ENCODE measurements around the gene PCNA.
A peak's percentile ranks its signal among the peaks of the same experiment; 100 is the strongest.

The PCNA gene

DNA sequence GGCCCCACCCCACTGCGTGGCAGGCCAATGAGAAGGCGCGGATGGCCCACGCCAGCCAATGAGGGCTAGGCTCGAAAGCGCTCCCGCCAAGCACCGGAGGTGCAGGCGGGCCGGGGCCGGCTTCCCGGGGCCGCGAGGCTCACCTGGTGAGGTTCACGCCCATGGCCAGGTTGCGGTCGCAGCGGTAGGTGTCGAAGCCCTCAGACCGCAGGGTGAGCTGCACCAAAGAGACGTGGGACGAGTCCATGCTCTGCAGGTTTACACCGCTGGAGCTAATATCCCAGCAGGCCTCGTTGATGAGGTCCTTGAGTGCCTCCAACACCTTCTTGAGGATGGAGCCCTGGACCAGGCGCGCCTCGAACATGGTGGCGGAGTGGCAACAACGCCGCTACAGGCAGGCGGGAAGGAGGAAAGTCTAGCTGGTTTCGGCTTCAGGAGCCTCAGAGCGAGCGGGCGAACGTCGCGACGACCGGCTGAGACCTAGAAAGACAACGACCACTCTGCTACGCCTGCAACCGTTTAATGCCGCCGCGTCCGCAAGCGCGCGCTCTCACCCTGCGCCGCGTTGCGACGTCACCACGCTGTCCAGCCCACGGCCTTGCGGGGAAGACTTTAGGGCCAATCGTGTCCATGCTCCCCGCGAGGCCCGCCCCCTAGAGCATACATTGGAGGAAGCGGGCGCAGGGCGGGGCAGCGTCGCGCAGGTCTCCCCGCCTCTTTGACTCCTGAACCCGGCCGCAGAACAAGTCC is at the start of gene PCNA:
PCNA (minus strand) TSS at position 524 of the 750 bp plus-strand sequence; CDS start at position 364, 160 bp downstream.
- peak within 1 kb of the TSS; percentile 96 for H3K4me3 Mint-ChIP-seq
- H3K27me3 Mint-ChIP-seq, result no peaks in the 10 kb centered on the region
- H3K4me1 Mint-ChIP-seq (ENCODE audit: low read depth), result peaks cover 51% of the 10 kb centered on the region
- H3K9me3 Mint-ChIP-seq, result no peaks in the 10 kb centered on the region
- peaks cover 43% of the 10 kb centered on the region for H3K36me3 Mint-ChIP-seq (ENCODE audit: low read depth)
- peak within 1 kb of the TSS; percentile 96 for H3K27ac Mint-ChIP-seq

DNA sequence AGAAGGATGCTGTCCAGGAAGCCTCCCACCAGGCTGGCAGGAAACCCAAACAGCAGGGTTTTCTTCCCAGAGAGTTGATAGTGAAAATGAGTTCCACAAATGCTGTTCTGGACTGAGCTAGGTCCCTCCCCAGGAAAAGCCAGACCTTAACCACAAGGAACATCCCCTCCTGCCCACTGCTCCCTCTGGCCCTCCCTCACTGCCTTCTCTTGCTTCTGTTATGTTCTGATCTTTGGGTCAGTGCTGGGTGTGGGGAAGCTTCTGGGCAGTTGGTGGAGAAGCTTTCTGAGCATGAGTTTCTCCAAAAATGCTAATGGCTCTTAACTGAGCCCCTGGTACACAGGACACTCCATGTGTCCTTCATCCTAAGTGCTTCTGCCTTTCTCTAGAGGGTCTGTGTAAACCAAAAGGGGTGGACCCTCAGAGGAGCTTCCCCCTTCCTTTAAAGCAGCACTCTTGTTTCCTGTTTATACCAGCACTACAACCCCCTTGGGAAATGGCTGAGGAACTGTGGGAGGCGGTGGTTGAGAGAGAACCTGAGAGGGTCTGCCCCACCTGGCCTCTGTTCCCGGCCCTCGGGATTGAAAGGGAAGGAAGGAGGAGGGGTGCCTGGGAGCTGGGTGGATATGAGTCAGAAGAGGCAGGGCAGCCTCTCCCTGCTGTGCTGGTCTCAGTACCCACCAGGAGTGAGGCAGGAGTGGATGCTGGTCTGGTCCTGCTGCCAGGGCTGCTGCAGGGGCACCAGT is 49.1 kb upstream of the PCNA start:
- Mint-ChIP-seq H3K4me3 (no peak overlapping the region), H3K27me3 (no peaks in the 10 kb centered on the region), H3K4me1 (ENCODE audit: low read depth) (peaks cover 76% of the 10 kb centered on the region), H3K9me3 (no peaks in the 10 kb centered on the region), H3K36me3 (ENCODE audit: low read depth) (no peaks in the 10 kb centered on the region), H3K27ac (peak overlapping the region; percentile 43)

GRCh38 chr20:5164645-5165625 is 45.2 kb upstream of the PCNA start:
- Mint-ChIP-seq H3K36me3 (ENCODE audit: low read depth) (no peaks in the 10 kb centered on the region), H3K4me1 (ENCODE audit: low read depth) (peaks cover 78% of the 10 kb centered on the region), H3K9me3 (no peaks in the 10 kb centered on the region), H3K27ac (no peak overlapping the region), H3K27me3 (no peaks in the 10 kb centered on the region), H3K4me3 (no peak overlapping the region)

- Mint-ChIP-seq H3K27me3 (no peaks in the 10 kb centered on the region), H3K4me3 (no peak overlapping the region), H3K4me1 (ENCODE audit: low read depth) (peaks cover 57% of the 10 kb centered on the region), H3K9me3 (no peaks in the 10 kb centered on the region), H3K27ac (no peak overlapping the region), H3K36me3 (ENCODE audit: low read depth) (no peaks in the 10 kb centered on the region)
Observed at GRCh38 chr20:5161536-5162164, 41.9 kb upstream of the PCNA start.

GRCh38 chr20:5160882-5161281 is 41.1 kb upstream of the PCNA start:
- Mint-ChIP-seq H3K27me3 (no peaks in the 10 kb centered on the region), H3K36me3 (ENCODE audit: low read depth) (peaks cover 5% of the 10 kb centered on the region), H3K9me3 (no peaks in the 10 kb centered on the region), H3K27ac (no peak overlapping the region), H3K4me1 (ENCODE audit: low read depth) (peaks cover 55% of the 10 kb centered on the region), H3K4me3 (no peak overlapping the region)

GRCh38 chr20:5159928-5160327 is 40.2 kb upstream of the PCNA start:
- Mint-ChIP-seq H3K36me3 (ENCODE audit: low read depth) (peaks cover 5% of the 10 kb centered on the region), H3K9me3 (no peaks in the 10 kb centered on the region), H3K27me3 (no peaks in the 10 kb centered on the region), H3K4me3 (no peak overlapping the region), H3K4me1 (ENCODE audit: low read depth) (peaks cover 55% of the 10 kb centered on the region), H3K27ac (no peak overlapping the region)

GRCh38 chr20:5156675-5157448 is 37.1 kb upstream of the PCNA start:
- H3K36me3 Mint-ChIP-seq (ENCODE audit: low read depth), result peaks cover 8% of the 10 kb centered on the region
- H3K9me3 Mint-ChIP-seq, result no peaks in the 10 kb centered on the region
- H3K27me3 Mint-ChIP-seq, result no peaks in the 10 kb centered on the region
- H3K4me3 Mint-ChIP-seq, result no peak overlapping the region
- peaks cover 67% of the 10 kb centered on the region for H3K4me1 Mint-ChIP-seq (ENCODE audit: low read depth)
- no peak overlapping the region for H3K27ac Mint-ChIP-seq

DNA sequence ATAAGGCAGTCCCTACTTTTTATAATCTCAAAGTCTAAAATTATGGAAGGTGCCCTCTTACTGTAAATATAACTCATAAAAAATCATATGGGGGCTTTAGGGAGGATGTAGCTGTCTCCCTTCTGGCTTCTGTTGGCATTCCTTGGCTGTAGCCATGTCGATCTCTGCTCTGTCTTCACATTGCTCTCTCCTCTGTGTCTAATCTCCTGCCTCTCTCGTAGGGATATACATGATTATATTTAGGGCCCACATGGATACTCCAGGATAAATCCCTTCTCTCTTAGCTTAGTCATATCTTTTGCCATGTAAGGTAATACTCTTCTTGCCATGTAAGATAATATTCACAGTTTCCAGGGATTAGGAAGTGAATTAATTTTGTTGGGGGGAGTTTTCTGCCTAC is 35.6 kb upstream of the PCNA start:
- Mint-ChIP-seq H3K27ac (no peak overlapping the region), H3K9me3 (no peaks in the 10 kb centered on the region), H3K36me3 (ENCODE audit: low read depth) (peaks cover 8% of the 10 kb centered on the region), H3K4me3 (no peak overlapping the region), H3K27me3 (no peaks in the 10 kb centered on the region), H3K4me1 (ENCODE audit: low read depth) (peaks cover 59% of the 10 kb centered on the region)

DNA sequence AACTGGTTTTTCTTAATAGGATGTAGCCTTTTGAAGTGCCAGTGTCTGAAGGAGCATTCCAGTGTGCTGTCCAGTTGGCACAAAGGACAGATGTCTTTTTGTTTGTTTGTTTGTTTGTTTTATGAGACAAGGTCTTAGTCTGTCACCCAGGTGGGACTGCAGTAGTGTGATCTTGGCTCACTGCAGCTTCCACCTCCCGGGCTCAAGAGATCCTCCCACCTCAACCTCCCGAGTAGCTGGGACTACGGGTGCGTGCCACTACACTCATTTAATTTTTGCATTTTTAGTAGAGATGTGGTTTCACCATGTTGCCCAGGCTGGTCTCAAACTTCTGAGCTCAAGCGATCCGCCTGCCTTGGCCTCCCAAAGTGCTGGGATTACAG is 34.8 kb upstream of the PCNA start:
- Mint-ChIP-seq H3K4me3 (no peak overlapping the region), H3K9me3 (no peaks in the 10 kb centered on the region), H3K4me1 (ENCODE audit: low read depth) (peaks cover 54% of the 10 kb centered on the region), H3K27ac (peak overlapping the region; percentile 3), H3K36me3 (ENCODE audit: low read depth) (peaks cover 8% of the 10 kb centered on the region), H3K27me3 (no peaks in the 10 kb centered on the region)

DNA sequence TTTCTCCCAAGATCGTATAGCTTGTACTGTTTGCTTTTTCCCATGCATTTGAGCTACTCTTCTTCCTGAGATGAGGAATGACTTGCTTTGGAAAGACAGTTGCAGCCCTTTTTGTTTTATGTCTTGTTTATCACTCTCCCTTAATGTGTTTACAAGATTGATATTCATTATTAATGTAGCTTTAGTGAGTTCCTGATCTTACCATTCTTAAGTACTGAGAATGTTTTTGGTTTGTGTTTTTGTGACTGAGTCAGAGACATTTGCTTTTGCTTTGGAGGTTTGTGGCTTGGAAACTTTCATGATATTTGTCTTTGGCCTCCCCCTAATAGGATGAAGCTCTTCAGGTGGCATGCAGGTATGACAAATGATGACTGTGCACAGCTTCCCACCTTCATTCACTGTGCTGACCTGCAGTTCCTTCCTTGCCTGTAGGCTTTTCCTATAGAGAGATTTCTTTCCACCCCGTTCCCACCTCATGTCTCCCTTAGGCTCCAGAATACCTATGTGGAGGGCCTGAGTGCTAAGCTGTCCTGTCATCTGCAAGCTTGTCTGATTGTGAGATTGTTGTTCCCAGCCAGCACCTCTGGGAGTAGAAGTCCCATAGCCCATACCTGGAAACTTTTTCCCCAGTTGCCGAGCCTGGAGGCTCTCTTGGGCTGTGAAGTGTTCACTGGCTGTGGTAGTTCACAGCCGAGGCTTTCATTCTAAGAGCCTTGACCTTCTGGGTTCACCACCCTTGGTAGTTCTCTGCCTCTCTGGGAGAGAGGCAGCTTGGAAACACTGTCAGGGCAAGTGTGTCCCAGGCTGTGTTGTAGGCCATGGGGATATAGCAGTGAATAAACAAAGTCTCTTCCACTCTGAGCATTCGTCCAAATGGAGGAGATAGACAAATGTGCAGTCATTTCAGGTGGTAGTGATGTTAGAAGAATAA is 34.1 kb upstream of the PCNA start:
- H3K9me3 Mint-ChIP-seq, result no peaks in the 10 kb centered on the region
- H3K27me3 Mint-ChIP-seq, result no peaks in the 10 kb centered on the region
- peaks cover 54% of the 10 kb centered on the region for H3K4me1 Mint-ChIP-seq (ENCODE audit: low read depth)
- H3K27ac Mint-ChIP-seq, result peak overlapping the region; percentile 3
- peaks cover 8% of the 10 kb centered on the region for H3K36me3 Mint-ChIP-seq (ENCODE audit: low read depth)
- H3K4me3 Mint-ChIP-seq, result no peak overlapping the region

GRCh38 chr20:5153152-5153467 is 33.4 kb upstream of the PCNA start:
- no peaks in the 10 kb centered on the region for H3K9me3 Mint-ChIP-seq
- no peak overlapping the region for H3K27ac Mint-ChIP-seq
- H3K4me3 Mint-ChIP-seq, result no peak overlapping the region
- H3K36me3 Mint-ChIP-seq (ENCODE audit: low read depth), result peaks cover 8% of the 10 kb centered on the region
- peaks cover 55% of the 10 kb centered on the region for H3K4me1 Mint-ChIP-seq (ENCODE audit: low read depth)
- H3K27me3 Mint-ChIP-seq, result no peaks in the 10 kb centered on the region

GRCh38 chr20:5150226-5151076 is 30.7 kb upstream of the PCNA start:
- H3K4me3 Mint-ChIP-seq, result no peak overlapping the region
- H3K9me3 Mint-ChIP-seq, result no peaks in the 10 kb centered on the region
- H3K4me1 Mint-ChIP-seq (ENCODE audit: low read depth), result peaks cover 60% of the 10 kb centered on the region
- peaks cover 10% of the 10 kb centered on the region for H3K36me3 Mint-ChIP-seq (ENCODE audit: low read depth)
- no peak overlapping the region for H3K27ac Mint-ChIP-seq
- H3K27me3 Mint-ChIP-seq, result no peaks in the 10 kb centered on the region

All from stimulated activated naive CD8-positive, alpha-beta T cell treated with anti-CD3 and anti-CD28 coated beads, Interleukin-15, Interleukin-2, amounts not matched to agents 100 ng/mL and 50 ng/mL, for 24 hours (primary cell).